ENCODE results near the gene HBZ. TPM values are rescaled to one million over a fixed set of nuclear protein-coding genes. Genes with fewer than 3 reads are reported as not detected.

Gene HBZ
- total and polyA plus RNA-seq, 9 of the 15 experiments (the other 6 are each of a cell fraction or from before 2014, with no cell fraction given), result 58.0 to 610 (median 113) TPM

DNA sequence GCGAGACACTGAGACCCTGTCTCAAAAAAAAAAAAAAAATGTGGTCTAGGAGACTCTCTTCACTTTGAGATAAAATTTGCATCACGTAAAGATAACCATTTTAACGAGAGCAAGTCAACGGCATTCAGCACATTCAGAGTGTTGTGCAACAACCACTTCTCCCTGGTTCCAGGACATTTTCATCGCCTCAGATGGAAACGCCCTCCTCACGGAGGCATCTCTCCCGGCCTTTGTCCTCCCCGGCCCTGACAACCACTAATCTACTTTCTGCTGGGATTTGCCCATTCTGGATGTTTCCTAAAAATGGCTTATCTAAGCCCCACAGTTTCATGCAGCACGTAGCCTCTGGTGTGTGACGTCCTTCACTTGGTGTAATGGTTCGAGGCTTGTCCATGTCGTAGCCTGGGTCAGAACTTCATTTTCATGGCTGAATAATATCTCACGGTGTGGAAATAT, 7.6 kb upstream of the HBZ start (continued):
- TF ChIP-seq XRCC5 (IDR thresholded peaks at IDR 0.05; ENCODE audit: low read depth, low read length) (no peak), RBM15 (IDR thresholded peaks at IDR 0.05; ENCODE audit: insufficient read depth, low read length) (no peak), FOSL1 (tag; conservative IDR thresholded peaks at IDR 0.05) (peak; percentile 37; the same call in 1 of the 2 replicates), NBN (IDR thresholded peaks at IDR 0.05; ENCODE audit: low read depth) (peak; percentile 64; the same call in 1 of the 2 replicates), ZFP1 (CRISPR knock-in tag; IDR thresholded peaks at IDR 0.05) (no peak), MED1 (CRISPR knock-in tag; IDR thresholded peaks at IDR 0.05; ENCODE audit: borderline replicate concordance) (no peak), ZNF263 (CRISPR knock-in tag; IDR thresholded peaks at IDR 0.05; ENCODE audit: borderline replicate concordance) (no peak), HNRNPL (IDR thresholded peaks at IDR 0.05; ENCODE audit: low read depth, low read length) (no peak), ARNT (IDR thresholded peaks at IDR 0.05) (peak; percentile 26 to 73; a peak in 1 of 4 replicates), ATF4 (CRISPR knock-in tag; IDR thresholded peaks at IDR 0.05) (no peak), ZNF830 (CRISPR knock-in tag; IDR thresholded peaks at IDR 0.05) (no peak)
- TF ChIP-seq, protein P1, sequence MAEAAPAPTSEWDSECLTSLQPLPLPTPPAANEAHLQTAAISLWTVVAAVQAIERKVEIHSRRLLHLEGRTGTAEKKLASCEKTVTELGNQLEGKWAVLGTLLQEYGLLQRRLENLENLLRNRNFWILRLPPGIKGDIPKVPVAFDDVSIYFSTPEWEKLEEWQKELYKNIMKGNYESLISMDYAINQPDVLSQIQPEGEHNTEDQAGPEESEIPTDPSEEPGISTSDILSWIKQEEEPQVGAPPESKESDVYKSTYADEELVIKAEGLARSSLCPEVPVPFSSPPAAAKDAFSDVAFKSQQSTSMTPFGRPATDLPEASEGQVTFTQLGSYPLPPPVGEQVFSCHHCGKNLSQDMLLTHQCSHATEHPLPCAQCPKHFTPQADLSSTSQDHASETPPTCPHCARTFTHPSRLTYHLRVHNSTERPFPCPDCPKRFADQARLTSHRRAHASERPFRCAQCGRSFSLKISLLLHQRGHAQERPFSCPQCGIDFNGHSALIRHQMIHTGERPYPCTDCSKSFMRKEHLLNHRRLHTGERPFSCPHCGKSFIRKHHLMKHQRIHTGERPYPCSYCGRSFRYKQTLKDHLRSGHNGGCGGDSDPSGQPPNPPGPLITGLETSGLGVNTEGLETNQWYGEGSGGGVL (CRISPR knock-in tag; IDR thresholded peaks at IDR 0.05), result no peak
- TF ChIP-seq, protein P2, sequence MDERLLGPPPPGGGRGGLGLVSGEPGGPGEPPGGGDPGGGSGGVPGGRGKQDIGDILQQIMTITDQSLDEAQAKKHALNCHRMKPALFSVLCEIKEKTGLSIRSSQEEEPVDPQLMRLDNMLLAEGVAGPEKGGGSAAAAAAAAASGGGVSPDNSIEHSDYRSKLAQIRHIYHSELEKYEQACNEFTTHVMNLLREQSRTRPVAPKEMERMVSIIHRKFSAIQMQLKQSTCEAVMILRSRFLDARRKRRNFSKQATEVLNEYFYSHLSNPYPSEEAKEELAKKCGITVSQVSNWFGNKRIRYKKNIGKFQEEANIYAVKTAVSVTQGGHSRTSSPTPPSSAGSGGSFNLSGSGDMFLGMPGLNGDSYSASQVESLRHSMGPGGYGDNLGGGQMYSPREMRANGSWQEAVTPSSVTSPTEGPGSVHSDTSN (CRISPR knock-in tag; IDR thresholded peaks at IDR 0.05; ENCODE audit: low read depth), result no peak
- TF ChIP-seq, protein P2 (tag; conservative IDR thresholded peaks at IDR 0.05; ENCODE audit: low read depth), result no peak
- TF ChIP-seq, protein P3, sequence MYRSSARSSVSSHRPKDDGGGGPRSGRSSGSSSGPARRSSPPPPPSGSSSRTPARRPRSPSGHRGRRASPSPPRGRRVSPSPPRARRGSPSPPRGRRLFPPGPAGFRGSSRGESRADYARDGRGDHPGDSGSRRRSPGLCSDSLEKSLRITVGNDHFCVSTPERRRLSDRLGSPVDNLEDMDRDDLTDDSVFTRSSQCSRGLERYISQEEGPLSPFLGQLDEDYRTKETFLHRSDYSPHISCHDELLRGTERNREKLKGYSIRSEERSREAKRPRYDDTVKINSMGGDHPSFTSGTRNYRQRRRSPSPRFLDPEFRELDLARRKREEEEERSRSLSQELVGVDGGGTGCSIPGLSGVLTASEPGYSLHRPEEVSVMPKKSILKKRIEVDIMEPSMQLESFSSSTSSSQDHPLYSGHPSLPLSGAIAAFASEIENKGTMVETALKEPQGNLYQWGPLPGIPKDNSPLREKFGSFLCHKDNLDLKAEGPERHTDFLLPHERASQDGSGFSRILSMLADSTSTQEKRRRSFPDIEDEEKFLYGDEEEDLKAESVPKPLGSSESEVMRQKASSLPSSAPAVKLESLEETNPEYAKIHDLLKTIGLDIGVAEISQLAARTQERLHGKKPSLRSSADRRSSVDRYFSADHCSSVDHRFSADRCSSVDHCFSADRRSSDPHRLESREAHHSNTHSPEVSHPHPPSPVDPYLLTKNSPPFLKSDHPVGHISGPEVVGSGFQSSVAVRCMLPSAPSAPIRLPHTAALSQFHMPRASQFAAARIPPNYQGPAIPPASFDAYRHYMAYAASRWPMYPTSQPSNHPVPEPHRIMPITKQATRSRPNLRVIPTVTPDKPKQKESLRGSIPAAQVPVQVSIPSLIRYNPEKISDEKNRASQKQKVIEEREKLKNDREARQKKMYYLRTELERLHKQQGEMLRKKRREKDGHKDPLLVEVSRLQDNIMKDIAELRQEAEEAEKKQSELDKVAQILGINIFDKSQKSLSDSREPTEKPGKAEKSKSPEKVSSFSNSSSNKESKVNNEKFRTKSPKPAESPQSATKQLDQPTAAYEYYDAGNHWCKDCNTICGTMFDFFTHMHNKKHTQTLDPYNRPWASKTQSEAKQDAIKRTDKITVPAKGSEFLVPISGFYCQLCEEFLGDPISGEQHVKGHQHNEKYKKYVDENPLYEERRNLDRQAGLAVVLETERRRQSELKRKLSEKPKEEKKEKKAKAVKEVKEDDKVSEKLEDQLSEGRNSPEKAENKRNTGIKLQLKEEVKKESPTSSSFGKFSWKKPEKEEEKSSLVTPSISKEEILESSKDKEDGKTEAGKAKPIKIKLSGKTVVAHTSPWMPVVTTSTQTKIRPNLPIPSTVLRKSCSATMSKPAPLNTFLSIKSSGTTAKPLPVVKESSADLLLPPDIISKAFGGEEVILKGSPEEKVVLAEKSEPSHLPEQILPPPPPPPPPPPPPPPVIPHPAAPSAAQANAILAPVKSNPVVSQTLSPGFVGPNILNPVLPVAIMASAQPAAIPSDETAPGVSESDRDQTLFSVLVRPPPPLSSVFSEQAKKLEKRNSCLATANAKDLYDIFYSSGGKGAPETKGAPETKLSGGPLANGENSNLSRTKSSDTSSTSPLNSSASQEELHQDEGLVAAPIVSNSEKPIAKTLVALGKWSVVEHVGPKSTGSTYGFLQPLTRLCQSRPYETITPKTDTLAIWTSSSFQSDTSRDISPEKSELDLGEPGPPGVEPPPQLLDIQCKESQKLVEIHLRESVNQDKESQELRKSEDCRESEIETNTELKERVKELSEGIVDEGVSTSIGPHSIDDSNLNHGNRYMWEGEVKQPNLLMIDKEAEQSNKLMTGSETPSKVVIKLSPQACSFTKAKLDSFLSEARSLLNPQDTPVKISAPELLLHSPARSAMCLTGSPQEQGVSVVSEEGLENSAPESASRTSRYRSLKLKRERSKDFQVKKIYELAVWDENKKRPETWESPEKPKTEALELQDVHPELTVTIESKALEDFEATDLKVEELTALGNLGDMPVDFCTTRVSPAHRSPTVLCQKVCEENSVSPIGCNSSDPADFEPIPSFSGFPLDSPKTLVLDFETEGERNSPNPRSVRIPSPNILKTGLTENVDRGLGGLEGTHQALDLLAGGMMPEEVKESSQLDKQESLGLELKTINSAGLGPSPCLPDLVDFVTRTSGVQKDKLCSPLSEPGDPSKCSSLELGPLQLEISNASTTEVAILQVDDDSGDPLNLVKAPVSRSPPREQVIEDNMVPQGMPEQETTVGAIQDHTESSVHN (IDR thresholded peaks at IDR 0.05; ENCODE audit: borderline replicate concordance in 1 of 2, low read depth in 1 of 2), result no peak
